K562 (cell line): ENCODE data around the gene NFIB. TPM values are rescaled to one million over a fixed set of nuclear protein-coding genes. Genes with fewer than 3 reads are reported as not detected.

ENCODE experiments used
- ATAC-seq: fragments of 200-7000 bp; cut with Tn5 transposase; 3 replicates; pipeline ENCODE4 v1.9.1; 2020; ENCODE audit warnings: moderate library complexity
- BruUV-seq: library from RNA; stranded (reverse); fragments of 400-500 nt; replicated peaks from 2 replicates; lab custom pipeline; 2021; lab: Mats Ljungman, UMichigan
- CTCF ChIA-PET: fragments of 300-600 bp; formaldehyde crosslinking; extraction: SDS; loops from one replicate; lab custom pipeline; 2021; ENCODE audit warnings: low intra/inter-chr PET ratio; lab: Yijun Ruan, JAX
- POLR2A ChIA-PET: fragments of 300-600, 350-650 bp; sonication (Branson Sonifier 250); formaldehyde crosslinking; extraction: SDS; loops from one replicate; lab custom pipeline; 2021; ENCODE audit warnings: antibody characterized with exemption, inconsistent platforms; lab: Yijun Ruan, JAX
- DNase-seq, 4 experiments: peaks; one replicate each; pipeline versions ENCODE4 v3.0.0 to v3.0.0-alpha.2; 2011 to 2018; ENCODE audit warnings: low spot score in 3 of 4, mixed read lengths in 3 of 4; ENCODE audit errors: extremely low read depth in 1 of 4
- FAIRE-seq: peaks from 2 replicates; lab custom pipeline; 2011; peaks lifted over from hg19 to GRCh38; lab: Jason Lieb, UNC
- H2AFZ ChIP-seq: 2 replicates; pipeline ENCODE4 v1.6.0; 2011; ENCODE audit warnings: low read depth, low read length, control low read depth, inconsistent platforms
- H3K27ac ChIP-seq: fragments of 200-600 bp; 3 replicates; pipeline ENCODE4 v1.8.0; 2011; ENCODE audit warnings: low read depth, mild to moderate bottlenecking, control low read depth, inconsistent platforms, low read length, moderate library complexity, mixed read lengths; ENCODE audit errors: extremely low read depth
- H3K27me3 ChIP-seq, 2 experiments: fragments of 300-600 bp in 1 of 2; 2 replicates in 1 of 2; 3 replicates in 1 of 2; pipeline versions ENCODE4 v1.6.0 to v1.8.0; 2011; ENCODE audit warnings: inconsistent platforms in 2 of 2, low read length in 2 of 2, mild to moderate bottlenecking in 1 of 2, mixed read lengths in 1 of 2, moderate library complexity in 1 of 2; ENCODE audit not compliant: control insufficient read depth in 2 of 2, insufficient read depth in 2 of 2
- H3K36me3 ChIP-seq: fragments of 300-600 bp; 3 replicates; pipeline ENCODE4 v1.8.0; 2011; ENCODE audit warnings: mild to moderate bottlenecking, low read length, inconsistent platforms; ENCODE audit not compliant: control insufficient read depth, insufficient read depth
- H3K4me1 ChIP-seq, 2 experiments: fragments of 200-600 bp in 1 of 2; replicated peaks in 1 of 2; 2 replicates in 1 of 2; 3 replicates in 1 of 2; pipeline versions ENCODE4 v1.5.1 to v1.8.0; 2011; ENCODE audit warnings: inconsistent platforms in 2 of 2, low read length in 2 of 2, mild to moderate bottlenecking in 1 of 2, mixed read lengths in 1 of 2, moderate library complexity in 1 of 2; ENCODE audit not compliant: control insufficient read depth in 2 of 2, insufficient read depth in 2 of 2
- H3K4me2 ChIP-seq: 2 replicates; pipeline ENCODE4 v1.6.1; 2011; ENCODE audit warnings: low read length, control low read depth, inconsistent platforms, mixed read lengths; ENCODE audit not compliant: insufficient read depth
- H3K4me3 ChIP-seq: fragments of 200-600 bp; sonication (generic), shearing (Covaris generic); 2 replicates; pipeline ENCODE4 v1.5.1; 2016; ENCODE audit warnings: control low read depth, inconsistent platforms
- H3K79me2 ChIP-seq: fragments of 200-600 bp; 3 replicates; pipeline ENCODE4 v1.8.0; 2011; ENCODE audit warnings: low read length, inconsistent platforms; ENCODE audit not compliant: control insufficient read depth, insufficient read depth
- H3K9ac ChIP-seq, 2 experiments: 2 replicates each; pipeline versions ENCODE4 v1.6.0 to v1.6.1; 2011; ENCODE audit warnings: low read depth in 2 of 2, low read length in 2 of 2, control low read depth in 1 of 2, inconsistent platforms in 1 of 2, mild to moderate bottlenecking in 1 of 2, mixed read lengths in 1 of 2; ENCODE audit not compliant: insufficient read depth in 1 of 2
- H3K9me1 ChIP-seq: one replicate; pipeline ENCODE4 v1.6.0; 2011; ENCODE audit warnings: inconsistent platforms, mild to moderate bottlenecking, low read length, moderate library complexity; ENCODE audit not compliant: control insufficient read depth, insufficient read depth
- H3K9me3 ChIP-seq: replicated peaks from 2 replicates; pipeline ENCODE4 v1.5.1; 2011; ENCODE audit warnings: low read depth, low read length, inconsistent platforms; ENCODE audit not compliant: control insufficient read depth, insufficient read depth
- H4K20me1 ChIP-seq: replicated peaks from 2 replicates; pipeline ENCODE4 v1.6.1; 2011; ENCODE audit warnings: low read length, inconsistent platforms, mixed read lengths; ENCODE audit not compliant: control insufficient read depth, insufficient read depth
- DIDO1 ChIP-seq: fragments of 450-650 bp; IDR thresholded peaks from 2 replicates; pipeline ENCODE4 v1.6.1; 2016; ENCODE audit warnings: low read depth, missing biosample characterization, missing genetic modification characterization
- GTF2F1 ChIP-seq: IDR thresholded peaks from 2 replicates; pipeline ENCODE4 v1.6.1; 2011; ENCODE audit warnings: low read depth, low read length, improper control_type of control experiment
- HCFC1 ChIP-seq: IDR thresholded peaks from 2 replicates; pipeline ENCODE4 v1.6.1; 2012; ENCODE audit warnings: low read depth, low read length, improper control_type of control experiment
- PTTG1 ChIP-seq: fragments of 450-650 bp; IDR thresholded peaks from 2 replicates; pipeline ENCODE4 v1.6.1; 2016; ENCODE audit warnings: low read depth, mild to moderate bottlenecking, missing genetic modification characterization, missing compliant biosample characterization
- SRF ChIP-seq, 2 experiments: fragments of 250-450, 450-650 bp in 1 of 2; sonication (Bioruptor Pico) in 1 of 2; sonication (generic) in 1 of 2; formaldehyde crosslinking; IDR thresholded peaks; 2 replicates each; pipeline versions ENCODE4 v1.5.0 to v1.5.1; 2020 to 2022; ENCODE audit warnings: mild to moderate bottlenecking in 1 of 2, missing genetic modification reagents in 1 of 2
- YY1 ChIP-seq, 3 experiments: IDR thresholded peaks; 2 replicates each; pipeline ENCODE4 v1.6.1; 2011; ENCODE audit warnings: low read length in 2 of 3, mild to moderate bottlenecking in 2 of 3, moderate library complexity in 2 of 3, borderline replicate concordance in 1 of 3, control low read depth in 1 of 3, low read depth in 1 of 3; ENCODE audit not compliant: insufficient read depth in 3 of 3, insufficient replicate concordance in 2 of 3, control insufficient read depth in 1 of 3, insufficient read length in 1 of 3; ENCODE audit errors: extremely low read depth in 1 of 3
- ZFP1 ChIP-seq: fragments of 450-650 bp; formaldehyde crosslinking; IDR thresholded peaks from 2 replicates; pipeline ENCODE4 v1.4.0; 2020; ENCODE audit warnings: mild to moderate bottlenecking, mixed read lengths
- ZNF76 ChIP-seq: fragments of 250-450 bp; sonication (Bioruptor Pico); IDR thresholded peaks from 2 replicates; pipeline ENCODE4 v1.4.0; 2020; ENCODE audit warnings: mild to moderate bottlenecking, moderate library complexity, borderline replicate concordance
- WGBS: fragments of 100-300 bp; shearing (Covaris generic); methylation state at CpG from one replicate; pipeline ENCODE4 v1.1.6; 2016; ENCODE audit warnings: low coverage, mixed read lengths; ENCODE audit not compliant: insufficient coverage; ENCODE audit errors: missing lambda C conversion rate; 5-methylcytosine and 5-hydroxymethylcytosine counted together
- in situ Hi-C: fragments of 300-500 bp; cut with MboI; formaldehyde crosslinking; loops from 4 replicates; pipeline ENCODE4 v1.15.0; 2018; ENCODE audit warnings: inconsistent platforms, mixed read lengths
- intact Hi-C: fragments of 100-400 bp; cut with micrococcal nuclease; formaldehyde crosslinking; loops from 2 replicates; pipeline ENCODE4 v1.14.2; 2022
- polyA plus RNA-seq, 8 experiments: library from polyadenylated mRNA; depleted of rRNA in 4 of 8; stranded (reverse) in 5 of 8; unstranded in 3 of 8; fragments of >200 nt; fragmentation: Nextera tagmentation in 2 of 8; fragmentation: Illumina TruSeq in 1 of 8; extraction: Ambion mirVana in 2 of 8; extraction: Trizol in 1 of 8; gene quantifications; 2 replicates each; pipeline versions ENCODE4 v1.2.1 to v1.2.3, GENCODE V29; 2011 to 2014; ENCODE audit warnings: inconsistent platforms in 1 of 8, missing spikeins in 1 of 8
- total RNA-seq, 7 experiments: library from RNA; depleted of rRNA in 6 of 7; stranded (reverse); fragments of >200 nt in 6 of 7; fragmentation: Illumina TruSeq in 2 of 7; extraction: Trizol in 2 of 7; gene quantifications; 2 replicates each; pipeline versions ENCODE4 v1.2.1 to v1.2.3, GENCODE V29; 2011 to 2021; ENCODE audit warnings: low replicate concordance in 1 of 7
- TF ChIP-seq, protein P1 (sequence below): fragments of 450-650 bp; conservative IDR thresholded peaks from 2 replicates; pipeline ENCODE4 v1.6.1; 2016; ENCODE audit warnings: missing genetic modification characterization, low read depth, mild to moderate bottlenecking, missing compliant biosample characterization, moderate library complexity
- TF ChIP-seq, protein P2 (sequence below): fragments of 450-650 bp; formaldehyde crosslinking; IDR thresholded peaks from 2 replicates; pipeline ENCODE4 v1.4.0; 2020; ENCODE audit warnings: mild to moderate bottlenecking, mixed read lengths
- TF ChIP-seq, protein P3 (sequence below): fragments of 250-450 bp; sonication (Bioruptor Pico); IDR thresholded peaks from 2 replicates; pipeline ENCODE4 v1.9.0; 2021; ENCODE audit warnings: mild to moderate bottlenecking

Gene NFIB
- total and polyA plus RNA-seq, 9 of the 15 experiments (the other 6 are each of a cell fraction or from before 2014, with no cell fraction given), result 1.2 to 3.3 (median 1.9) TPM

DNA sequence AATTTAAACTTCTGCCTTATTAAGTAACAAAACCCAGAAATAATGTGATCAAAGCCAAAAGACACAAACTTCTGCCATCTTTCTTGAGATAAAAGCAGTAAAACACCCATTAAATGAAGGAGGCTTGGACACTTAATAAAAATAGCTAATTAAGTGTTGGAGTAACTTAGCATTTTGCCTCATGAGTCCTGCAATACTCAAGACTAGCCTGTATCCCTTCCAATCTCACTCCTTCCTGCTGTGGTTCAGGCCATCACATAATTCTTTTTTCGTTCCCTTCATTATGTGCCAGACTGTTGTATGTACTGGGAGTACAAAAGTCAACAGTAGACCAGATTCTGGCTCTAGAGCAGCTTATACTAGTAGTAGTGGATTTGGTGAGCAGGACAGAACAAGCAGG lies 250.2 kb downstream of the NFIB start:
- CTCF ChIA-PET, result no interaction called here
- BruUV-seq, result no TSS peak
- POLR2A ChIA-PET, result interaction anchor here (0.6 kb wide), 1 partner anchor 8 kb away, joined by 4 read pairs; no protein-coding TSS in a partner anchor

DNA sequence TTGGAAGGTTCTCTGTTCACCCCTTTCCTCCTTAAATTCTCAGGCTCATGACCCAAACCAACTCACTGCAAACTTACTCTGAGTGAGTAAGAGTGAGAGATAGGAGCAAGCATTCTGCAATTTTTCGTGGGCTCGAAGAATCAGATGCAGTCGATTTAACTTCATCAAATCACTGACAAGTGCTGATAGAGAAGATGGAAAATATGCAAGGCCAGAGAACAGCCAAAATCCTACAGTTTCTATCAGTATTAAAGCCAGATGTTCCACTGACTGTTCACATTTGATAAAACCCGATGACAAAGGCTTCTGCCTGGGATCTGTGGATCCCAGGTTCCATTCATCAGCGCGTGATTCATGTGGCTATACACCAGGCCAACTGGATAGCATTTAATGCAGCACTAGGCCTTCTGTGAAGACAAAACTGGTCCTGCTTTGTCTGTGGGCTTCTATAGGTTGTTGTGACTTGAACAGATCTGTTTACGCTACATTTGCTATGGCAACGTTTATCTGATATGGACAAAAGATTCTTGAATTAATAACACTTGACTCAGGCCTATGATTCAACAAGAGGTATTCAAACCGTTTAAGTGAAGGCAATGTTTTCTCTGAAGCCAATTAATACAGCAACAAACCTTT lies 251.2 kb downstream of the NFIB start:
- intact Hi-C loops (no loop called here), in situ Hi-C loops (no loop called here)
- Histone ChIP-seq H3K9me3 (no peaks in the 10 kb centered on the region), H3K9ac (no peak overlapping the region), H3K36me3 (no peaks in the 10 kb centered on the region), H3K4me3 (no peak overlapping the region), H3K27ac (no peak overlapping the region), H3K4me1 (no peaks in the 10 kb centered on the region), H3K9me1 (no peaks in the 10 kb centered on the region), H4K20me1 (no peaks in the 10 kb centered on the region), H3K4me2 (no peak overlapping the region), H3K27me3 (peaks cover 0 to 5% of the 10 kb centered on the region in 2 experiments; a peak in 2 of 5 replicates), H2AFZ (no peak overlapping the region), H3K79me2 (no peaks in the 10 kb centered on the region)
- DNase-seq, result no peak
- CTCF ChIA-PET, result interaction anchor here (0.6 kb wide), 1 partner anchor 634 kb away, joined by 3 read pairs; no protein-coding TSS in a partner anchor
- POLR2A ChIA-PET, result no interaction called here
- 4% methylated on average over 9 of the region's 9 CpGs for WGBS
- no peak for FAIRE-seq
- ATAC-seq, result no peak
- no TSS peak for BruUV-seq
- no peak for TF ChIP-seq DIDO1 (tag)
- TF ChIP-seq GTF2F1, result no peak
- TF ChIP-seq, protein P1, sequence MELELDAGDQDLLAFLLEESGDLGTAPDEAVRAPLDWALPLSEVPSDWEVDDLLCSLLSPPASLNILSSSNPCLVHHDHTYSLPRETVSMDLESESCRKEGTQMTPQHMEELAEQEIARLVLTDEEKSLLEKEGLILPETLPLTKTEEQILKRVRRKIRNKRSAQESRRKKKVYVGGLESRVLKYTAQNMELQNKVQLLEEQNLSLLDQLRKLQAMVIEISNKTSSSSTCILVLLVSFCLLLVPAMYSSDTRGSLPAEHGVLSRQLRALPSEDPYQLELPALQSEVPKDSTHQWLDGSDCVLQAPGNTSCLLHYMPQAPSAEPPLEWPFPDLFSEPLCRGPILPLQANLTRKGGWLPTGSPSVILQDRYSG, result no peak
- TF ChIP-seq, protein P2, sequence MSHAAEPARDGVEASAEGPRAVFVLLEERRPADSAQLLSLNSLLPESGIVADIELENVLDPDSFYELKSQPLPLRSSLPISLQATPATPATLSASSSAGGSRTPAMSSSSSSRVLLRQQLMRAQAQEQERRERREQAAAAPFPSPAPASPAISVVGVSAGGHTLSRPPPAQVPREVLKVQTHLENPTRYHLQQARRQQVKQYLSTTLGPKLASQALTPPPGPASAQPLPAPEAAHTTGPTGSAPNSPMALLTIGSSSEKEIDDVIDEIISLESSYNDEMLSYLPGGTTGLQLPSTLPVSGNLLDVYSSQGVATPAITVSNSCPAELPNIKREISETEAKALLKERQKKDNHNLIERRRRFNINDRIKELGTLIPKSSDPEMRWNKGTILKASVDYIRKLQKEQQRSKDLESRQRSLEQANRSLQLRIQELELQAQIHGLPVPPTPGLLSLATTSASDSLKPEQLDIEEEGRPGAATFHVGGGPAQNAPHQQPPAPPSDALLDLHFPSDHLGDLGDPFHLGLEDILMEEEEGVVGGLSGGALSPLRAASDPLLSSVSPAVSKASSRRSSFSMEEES (CRISPR knock-in tag), result no peak
- no peak for TF ChIP-seq YY1 (IDR thresholded peaks at IDR 0.05; ENCODE audit: borderline replicate concordance in 1 of 3, control insufficient read depth in 1 of 3, extremely low read depth in 1 of 3, insufficient read depth in 3 of 3, insufficient read length in 1 of 3, insufficient replicate concordance in 2 of 3, low read depth in 1 of 3, low read length in 2 of 3)
- TF ChIP-seq HCFC1, result no peak
- no peak for TF ChIP-seq PTTG1 (tag)

More for the DNA sequence above, 250.2 kb downstream of the NFIB start:
- Histone ChIP-seq H2AFZ (no peak overlapping the region), H4K20me1 (no peaks in the 10 kb centered on the region), H3K9me1 (no peaks in the 10 kb centered on the region), H3K4me2 (no peak overlapping the region), H3K9me3 (no peaks in the 10 kb centered on the region), H3K27ac (no peak overlapping the region), H3K4me3 (no peak overlapping the region), H3K36me3 (no peaks in the 10 kb centered on the region), H3K4me1 (no peaks in the 10 kb centered on the region), H3K9ac (no peak overlapping the region), H3K79me2 (no peaks in the 10 kb centered on the region), H3K27me3 (no peaks in the 10 kb centered on the region; a peak in 2 of 5 replicates)
- ATAC-seq (no peak), FAIRE-seq (no peak), DNase-seq (no peak)
- in situ Hi-C loops (no loop called here), intact Hi-C loops (no loop called here)
- 0% methylated on average over 1 of the region's 1 CpG for WGBS
- TF ChIP-seq, protein P3, sequence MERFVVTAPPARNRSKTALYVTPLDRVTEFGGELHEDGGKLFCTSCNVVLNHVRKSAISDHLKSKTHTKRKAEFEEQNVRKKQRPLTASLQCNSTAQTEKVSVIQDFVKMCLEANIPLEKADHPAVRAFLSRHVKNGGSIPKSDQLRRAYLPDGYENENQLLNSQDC, result no peak
- no peak for TF ChIP-seq ZNF76 (CRISPR knock-in tag)
- no peak for TF ChIP-seq SRF (CRISPR knock-in tag; IDR thresholded peaks at IDR 0.05)
- no peak for TF ChIP-seq ZFP1
